ENCODE data around the gene PPIB. TPM values are rescaled to one million over a fixed set of nuclear protein-coding genes. Genes with fewer than 3 reads are reported as not detected.
"Not testable (repeated sequence)": the region's sequence is repeated elsewhere in the genome, so short reads cannot be mapped to it uniquely, and the experiment has no call there.

PPIB gene
- total RNA-seq, 1 donor from 2014 or later = 491 TPM

- Mint-ChIP-seq H3K4me1 (ENCODE audit: low read depth) (peaks cover 22% of the 10 kb centered on the region), H3K27ac (no peak overlapping the region), H3K9me3 (ENCODE audit: low read depth) (no peaks in the 10 kb centered on the region), H3K4me3 (ENCODE audit: low read depth) (no peak overlapping the region), H3K27me3 (no peaks in the 10 kb centered on the region), H3K36me3 (ENCODE audit: insufficient read depth) (peaks cover 15% of the 10 kb centered on the region)
- DNase-seq (ENCODE audit: low spot score, unreplicated experiment) = no peak
- no peak for TF ChIP-seq CTCF (IDR thresholded peaks at IDR 0.05; ENCODE audit: unreplicated experiment)
Measured at GRCh38 chr15:64112904-64113303, 49.9 kb downstream of the PPIB start.

- no peak for DNase-seq (ENCODE audit: low spot score, unreplicated experiment)
- TF ChIP-seq CTCF (IDR thresholded peaks at IDR 0.05; ENCODE audit: unreplicated experiment) = no peak
- H3K27ac Mint-ChIP-seq = peak overlapping the region; percentile 49
- H3K4me1 Mint-ChIP-seq (ENCODE audit: low read depth) = peaks cover 22% of the 10 kb centered on the region
- H3K4me3 Mint-ChIP-seq (ENCODE audit: low read depth) = no peak overlapping the region
- H3K9me3 Mint-ChIP-seq (ENCODE audit: low read depth) = no peaks in the 10 kb centered on the region
- H3K27me3 Mint-ChIP-seq = no peaks in the 10 kb centered on the region
- H3K36me3 Mint-ChIP-seq (ENCODE audit: insufficient read depth) = peaks cover 13% of the 10 kb centered on the region
Measured at GRCh38 chr15:64112073-64112772, 50.6 kb downstream of the PPIB start.

DNA sequence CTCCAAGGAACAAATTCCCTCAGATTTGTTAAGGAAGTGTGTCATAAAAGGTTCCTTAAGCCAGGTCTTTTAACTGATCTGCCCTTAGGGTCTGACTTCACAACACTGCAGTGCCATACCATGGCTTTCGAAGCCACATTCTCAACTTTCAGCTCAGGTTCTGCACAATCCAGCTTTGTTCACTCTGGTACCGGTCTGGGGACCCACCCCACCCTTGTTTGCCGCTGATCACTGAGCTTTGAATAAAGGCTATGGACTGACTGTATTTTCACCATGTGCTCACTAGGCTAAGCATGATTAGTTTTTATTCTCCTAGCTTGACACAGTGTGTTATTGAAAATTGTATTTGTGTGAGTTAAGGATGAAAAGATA lies 51.2 kb downstream of the PPIB start:
- TF ChIP-seq CTCF (IDR thresholded peaks at IDR 0.05; ENCODE audit: unreplicated experiment) = no peak
- no peak overlapping the region for H3K4me3 Mint-ChIP-seq (ENCODE audit: low read depth)
- H3K36me3 Mint-ChIP-seq (ENCODE audit: insufficient read depth) = peaks cover 10% of the 10 kb centered on the region
- H3K9me3 Mint-ChIP-seq (ENCODE audit: low read depth) = no peaks in the 10 kb centered on the region
- no peaks in the 10 kb centered on the region for H3K27me3 Mint-ChIP-seq
- H3K4me1 Mint-ChIP-seq (ENCODE audit: low read depth) = peaks cover 22% of the 10 kb centered on the region
- DNase-seq (ENCODE audit: low spot score, unreplicated experiment) = no peak
- H3K27ac Mint-ChIP-seq = peak overlapping the region; percentile 49

DNA sequence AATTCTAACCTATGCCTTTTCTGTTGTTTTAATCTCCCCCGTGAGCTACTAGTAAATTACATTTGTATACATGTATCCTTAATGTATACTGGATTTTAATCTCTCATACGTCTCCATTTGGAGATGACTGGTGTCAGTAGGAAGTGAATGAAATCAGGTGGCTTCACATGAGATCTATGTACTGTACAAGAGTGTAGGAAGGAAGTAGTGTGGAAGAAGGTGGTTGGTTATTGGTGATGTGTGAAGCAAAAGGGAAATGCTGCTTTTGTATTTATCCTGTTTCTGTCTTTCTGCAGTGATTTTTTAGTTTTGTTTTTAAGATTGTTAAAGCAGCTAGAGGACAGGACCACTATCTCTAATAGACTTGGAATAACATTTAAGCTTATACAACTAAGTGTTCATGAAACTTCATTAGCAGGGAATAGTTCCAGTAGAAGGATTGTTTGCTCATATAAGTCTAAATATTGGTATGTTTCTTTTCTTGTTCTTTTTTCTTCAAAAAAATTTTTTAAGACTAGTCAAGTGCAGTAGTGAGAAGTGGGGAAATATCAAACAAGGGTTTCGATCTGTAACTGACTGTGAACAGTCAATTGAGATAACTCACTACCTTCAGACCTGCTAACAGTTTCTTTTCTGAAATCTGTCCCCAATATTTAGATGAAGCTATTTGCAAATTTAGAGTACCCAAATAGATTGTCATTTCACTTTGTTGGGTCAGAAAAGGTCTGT lies 51.7 kb downstream of the PPIB start:
- no peak overlapping the region for H3K4me3 Mint-ChIP-seq (ENCODE audit: low read depth)
- TF ChIP-seq CTCF (IDR thresholded peaks at IDR 0.05; ENCODE audit: unreplicated experiment) = no peak
- peaks cover 10% of the 10 kb centered on the region for H3K36me3 Mint-ChIP-seq (ENCODE audit: insufficient read depth)
- H3K9me3 Mint-ChIP-seq (ENCODE audit: low read depth) = no peaks in the 10 kb centered on the region
- H3K27me3 Mint-ChIP-seq = no peaks in the 10 kb centered on the region
- no peak for DNase-seq (ENCODE audit: low spot score, unreplicated experiment)
- peak overlapping the region; percentile 62 for H3K27ac Mint-ChIP-seq
- peaks cover 22% of the 10 kb centered on the region for H3K4me1 Mint-ChIP-seq (ENCODE audit: low read depth)

DNA sequence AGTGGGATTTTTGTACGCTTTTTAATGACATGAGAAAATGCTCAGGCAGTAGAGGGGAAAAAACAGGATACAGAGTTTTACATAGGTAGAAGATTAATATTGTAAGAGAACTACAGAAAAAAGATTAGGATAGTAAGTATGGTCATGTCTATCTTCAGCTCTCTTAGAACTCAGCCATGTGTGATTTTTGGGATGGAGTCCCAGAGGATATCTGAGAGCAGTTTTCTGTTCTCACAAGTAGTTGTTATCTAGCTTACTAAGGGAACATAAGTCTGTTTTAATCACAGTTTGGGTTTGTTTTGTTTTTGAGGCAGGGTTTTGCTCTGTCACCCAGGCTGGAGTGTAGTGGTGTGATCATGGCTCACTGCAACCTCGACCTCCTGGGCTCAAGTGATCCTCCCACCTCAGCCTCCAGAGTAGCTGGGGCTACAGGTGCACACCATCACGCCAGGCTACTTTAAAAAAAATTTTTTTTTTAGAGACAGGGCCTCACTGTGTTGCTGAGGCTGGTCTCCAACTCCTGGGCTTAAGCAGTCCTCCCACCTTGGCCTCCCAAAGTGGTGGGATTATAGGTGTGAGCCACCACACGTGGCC lies 52.6 kb downstream of the PPIB start:
- not testable (repeated sequence) for H3K27me3 Mint-ChIP-seq; DNase-seq (ENCODE audit: low spot score, unreplicated experiment); H3K9me3 Mint-ChIP-seq (ENCODE audit: low read depth); H3K4me3 Mint-ChIP-seq (ENCODE audit: low read depth)
- peak overlapping the region; percentile 62 for H3K27ac Mint-ChIP-seq
- peaks cover 22% of the 10 kb centered on the region for H3K4me1 Mint-ChIP-seq (ENCODE audit: low read depth)
- peaks cover 10% of the 10 kb centered on the region for H3K36me3 Mint-ChIP-seq (ENCODE audit: insufficient read depth)
